HCT116 (cell line): Measurements from ENCODE around the gene MICALL2. TPM values are rescaled to one million over a fixed set of nuclear protein-coding genes. Genes with fewer than 3 reads are reported as not detected.

Experiments
- ATAC-seq: fragments of 200-7000 bp; cut with Tn5 transposase; 2 replicates; pipeline ENCODE4 v1.9.1; 2020; ENCODE audit warnings: mild to moderate bottlenecking, moderate library complexity
- BruUV-seq: library from RNA; stranded (reverse); fragments of 400-500 nt; replicated peaks from 2 replicates; lab custom pipeline; 2021; lab: Mats Ljungman, UMichigan
- CTCF ChIA-PET: fragments of 300-600 bp; sonication (Branson Sonifier 250); formaldehyde crosslinking; loops from one replicate; lab custom pipeline; 2021; ENCODE audit warnings: antibody characterized with exemption; lab: Charles Lee
- POLR2A ChIA-PET: fragments of 300-600, 350-600 bp; sonication (Branson Sonifier 250); formaldehyde crosslinking; loops from one replicate; lab custom pipeline; 2021; ENCODE audit warnings: antibody characterized with exemption; lab: Charles Lee
- RAD21 ChIA-PET, 2 experiments: fragments of 300-600 bp; sonication (Branson Sonifier 250); formaldehyde crosslinking; loops; one replicate each; lab custom pipeline; 2023; ENCODE audit warnings: low total read pairs in 2 of 2; ENCODE audit not compliant: uncharacterized antibody in 2 of 2, unreplicated experiment in 2 of 2, low non-redundant PET in 1 of 2; lab: Charles Lee
- DNase-seq: peaks from one replicate; pipeline ENCODE4 v3.0.0-alpha.2; 2010; ENCODE audit warnings: low read depth, low spot score
- H2AFZ ChIP-seq: fragments of 200-600 bp; shearing (Covaris generic), sonication (generic); 2 replicates; pipeline ENCODE4 v1.6.1; 2017; ENCODE audit warnings: low read depth, mixed run types, mixed read lengths, antibody characterized with exemption, low read length; ENCODE audit not compliant: poor library complexity, severe bottlenecking
- H3K27ac ChIP-seq: 2 replicates; pipeline ENCODE4 v1.5.1; 2012; ENCODE audit warnings: low read depth, low read length
- H3K27me3 ChIP-seq: fragments of 200-600 bp; sonication (generic); 2 replicates; pipeline ENCODE4 v1.6.1; 2016; ENCODE audit warnings: mixed run types, low read length, mixed read lengths; ENCODE audit not compliant: insufficient read depth
- H3K36me3 ChIP-seq, 2 experiments: fragments of 200-500 bp in 1 of 2; fragments of 200-600 bp in 1 of 2; sonication (Bioruptor generic) in 1 of 2; sonication (generic) in 1 of 2; 2 replicates each; pipeline versions ENCODE4 v1.5.1 to v1.6.1; 2014 to 2016; ENCODE audit warnings: low read length in 2 of 2, inconsistent platforms in 1 of 2, mixed read lengths in 1 of 2, mixed run types in 1 of 2; ENCODE audit not compliant: insufficient read depth in 2 of 2, control insufficient read depth in 1 of 2
- H3K4me1 ChIP-seq, 2 experiments: fragments of 200-600 bp in 1 of 2; sonication (generic) in 1 of 2; 2 replicates each; pipeline versions ENCODE4 v1.5.1 to v1.6.1; 2012 to 2017; ENCODE audit warnings: low read length in 2 of 2, inconsistent platforms in 1 of 2, mild to moderate bottlenecking in 1 of 2, mixed read lengths in 1 of 2, mixed run types in 1 of 2, moderate library complexity in 1 of 2; ENCODE audit not compliant: insufficient read depth in 2 of 2, control insufficient read depth in 1 of 2
- H3K4me2 ChIP-seq: fragments of 200-600 bp; sonication (generic); 2 replicates; pipeline ENCODE4 v1.6.1; 2017; ENCODE audit warnings: mixed run types, low read length, mixed read lengths
- H3K4me3 ChIP-seq, 2 experiments: fragments of 200-600 bp in 1 of 2; sonication (generic) in 1 of 2; replicated peaks in 1 of 2; 2 replicates each; pipeline ENCODE4 v1.5.1; 2011 to 2016; ENCODE audit warnings: low read length in 2 of 2, control low read depth in 1 of 2, low read depth in 1 of 2, mild to moderate bottlenecking in 1 of 2, mixed read lengths in 1 of 2, mixed run types in 1 of 2
- H3K79me2 ChIP-seq: fragments of 200-600 bp; sonication (generic); 2 replicates; pipeline ENCODE4 v1.6.1; 2017; ENCODE audit warnings: mild to moderate bottlenecking, mixed run types, low read length, moderate library complexity, mixed read lengths; ENCODE audit not compliant: insufficient read depth
- H3K9ac ChIP-seq: fragments of 200-600 bp; sonication (generic); 2 replicates; pipeline ENCODE4 v1.6.1; 2016; ENCODE audit warnings: low read length, mixed read lengths
- H3K9me2 ChIP-seq: fragments of 200-600 bp; sonication (generic), shearing (Covaris generic); 2 replicates; pipeline ENCODE4 v1.6.1; 2017; ENCODE audit warnings: mixed run types, mild to moderate bottlenecking, moderate library complexity; ENCODE audit not compliant: insufficient read depth
- H3K9me3 ChIP-seq, 2 experiments: fragments of 200-500 bp in 1 of 2; fragments of 200-600 bp in 1 of 2; sonication (Bioruptor generic) in 1 of 2; sonication (generic) in 1 of 2; 2 replicates each; pipeline ENCODE4 v1.6.1; 2014 to 2017; ENCODE audit warnings: low read length in 2 of 2, mixed read lengths in 2 of 2, inconsistent platforms in 1 of 2, low read depth in 1 of 2, mild to moderate bottlenecking in 1 of 2, mixed run types in 1 of 2, moderate library complexity in 1 of 2; ENCODE audit not compliant: control insufficient read depth in 1 of 2, insufficient read depth in 1 of 2
- H4K20me1 ChIP-seq: fragments of 200-600 bp; sonication (generic), shearing (Covaris generic); 2 replicates; pipeline ENCODE4 v1.6.1; 2017; ENCODE audit warnings: mixed run types, mild to moderate bottlenecking, moderate library complexity; ENCODE audit not compliant: insufficient read depth
- CEBPB ChIP-seq: IDR thresholded peaks from 2 replicates; pipeline ENCODE4 v1.6.1; 2012; ENCODE audit warnings: low read depth
- ELF1 ChIP-seq: IDR thresholded peaks from 2 replicates; pipeline ENCODE4 v1.6.1; 2012; ENCODE audit warnings: low read depth, borderline replicate concordance
- EZH2 ChIP-seq: fragments of 200-600 bp; sonication (generic); IDR thresholded peaks from 2 replicates; pipeline ENCODE4 v1.6.1; 2017; ENCODE audit warnings: antibody characterized with exemption, mixed run types
- EZH2phosphoT487 ChIP-seq: fragments of 200-600 bp; IDR thresholded peaks from 2 replicates; pipeline ENCODE4 v1.6.1; 2018; ENCODE audit warnings: antibody characterized with exemption, borderline replicate concordance
- JUND ChIP-seq: IDR thresholded peaks from 2 replicates; pipeline ENCODE4 v1.6.1; 2012
- POLR2A ChIP-seq: IDR thresholded peaks from 2 replicates; pipeline ENCODE4 v1.7.0; 2011; ENCODE audit warnings: borderline replicate concordance; ENCODE audit not compliant: insufficient read depth, insufficient read length; ENCODE audit errors: extremely low read depth
- POLR2AphosphoS5 ChIP-seq: IDR thresholded peaks from 2 replicates; pipeline ENCODE4 v1.6.1; 2011; ENCODE audit warnings: mild to moderate bottlenecking, low read depth, low read length, moderate library complexity
- RAD21 ChIP-seq: IDR thresholded peaks from 2 replicates; pipeline ENCODE4 v1.6.1; 2012; ENCODE audit warnings: low read depth, mild to moderate bottlenecking
- ZBTB33 ChIP-seq: IDR thresholded peaks from 2 replicates; pipeline ENCODE4 v1.6.1; 2011; ENCODE audit warnings: mild to moderate bottlenecking, low read length, moderate library complexity; ENCODE audit not compliant: insufficient replicate concordance; ENCODE audit errors: extremely low read depth
- ZNF274 ChIP-seq: fragments of 200-500 bp; sonication (Bioruptor generic); IDR thresholded peaks from 2 replicates; pipeline ENCODE4 v1.6.1; 2014; ENCODE audit warnings: mild to moderate bottlenecking, low read depth, low read length, inconsistent platforms
- intact Hi-C: fragments of 100-400 bp; cut with micrococcal nuclease; formaldehyde crosslinking; loops from 2 replicates; pipeline ENCODE4 v1.10.0; 2022
- total RNA-seq: library from RNA; stranded (reverse); gene quantifications from one replicate; pipeline ENCODE4 v1.2.1, GENCODE V29; 2021; ENCODE audit not compliant: unreplicated experiment
- TF ChIP-seq, protein P1 (sequence below): IDR thresholded peaks from 2 replicates; pipeline ENCODE4 v1.6.1; 2012
- TF ChIP-seq, protein P2 (sequence below), 3 experiments: fragments of 200-600 bp in 1 of 3; sonication (generic) in 1 of 3; IDR thresholded peaks in 2 of 3; conservative IDR thresholded peaks in 1 of 3; 2 replicates each; pipeline ENCODE4 v1.5.1; 2012 to 2017; ENCODE audit warnings: low read depth in 2 of 3, low read length in 2 of 3, antibody characterized with exemption in 1 of 3, borderline replicate concordance in 1 of 3, control low read depth in 1 of 3, mild to moderate bottlenecking in 1 of 3, mixed read lengths in 1 of 3, mixed run types in 1 of 3, moderate library complexity in 1 of 3; ENCODE audit not compliant: insufficient read depth in 1 of 3
- TF ChIP-seq, protein P3 (sequence below): IDR thresholded peaks from 2 replicates; pipeline ENCODE4 v1.6.1; 2012

Gene MICALL2
- total RNA-seq, 1 experiment from 2014 or later: 60.7 TPM

DNA sequence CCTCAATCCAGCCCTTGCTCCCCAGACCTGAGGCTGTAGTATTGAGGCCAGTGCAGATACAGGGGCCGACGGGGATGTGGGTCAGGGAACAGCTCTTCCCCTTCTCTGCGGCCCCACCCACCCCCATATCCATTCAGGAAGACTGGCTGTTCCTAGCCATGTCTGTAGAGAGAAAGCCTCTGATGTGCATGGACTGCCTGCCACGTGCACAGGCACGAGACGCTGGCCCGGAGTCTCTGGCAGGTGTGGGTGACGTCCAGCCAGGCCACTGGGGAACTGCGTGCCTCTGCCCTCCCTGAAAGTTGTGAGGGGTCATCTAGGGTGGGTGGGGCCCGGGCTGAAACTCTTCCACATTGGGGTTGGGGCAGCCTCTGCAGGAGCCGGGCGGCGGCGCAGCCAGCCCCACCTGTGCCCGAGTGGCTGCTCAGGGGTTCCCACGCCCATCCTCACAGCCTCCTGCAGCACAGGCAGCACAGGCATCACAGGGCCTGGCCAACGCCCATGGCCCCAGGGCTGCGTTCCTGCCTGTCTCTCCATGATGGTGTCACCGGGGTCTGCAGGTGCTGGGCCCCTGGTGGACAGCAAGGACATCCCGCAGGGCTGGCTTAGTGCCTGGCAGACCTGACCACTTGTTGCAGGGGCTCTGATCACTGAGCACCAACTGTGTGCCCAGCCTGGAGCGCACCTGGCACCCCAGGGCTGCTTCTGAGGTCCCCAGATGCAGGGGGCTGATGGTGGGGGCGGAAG is 27.5 kb downstream of the MICALL2 start:
- peak; percentile 41 for ATAC-seq
- ChIA-PET POLR2A (no interaction called here), CTCF (interaction anchor here (0.6 to 1.4 kb wide), 11 partner anchors 9 to 248 kb away, joined by 3 to 6 read pairs (median 4); partner anchors contain the start of gene TMEM184A), RAD21 (interaction anchor here in 1 of 2 experiments (0.6 kb wide), 1 partner anchor 213 kb away, joined by 3 read pairs; no protein-coding TSS in a partner anchor)
- Histone ChIP-seq H3K36me3 (no peaks in the 10 kb centered on the region), H3K4me3 (no peak overlapping the region), H3K9me2 (no peaks in the 10 kb centered on the region), H3K27me3 (no peaks in the 10 kb centered on the region), H3K9ac (no peak overlapping the region), H3K9me3 (no peaks in the 10 kb centered on the region), H3K4me1 (peaks cover 0 to 9% of the 10 kb centered on the region in 2 experiments; a peak in 2 of 4 replicates), H3K27ac (no peak overlapping the region), H2AFZ (no peak overlapping the region), H4K20me1 (no peaks in the 10 kb centered on the region), H3K4me2 (peak overlapping the region; percentile 25; the same call in 1 of the 2 replicates), H3K79me2 (no peaks in the 10 kb centered on the region)
- TF ChIP-seq RAD21 (no peak), POLR2AphosphoS5 (no peak), ELF1 (no peak)
- no TSS peak for BruUV-seq
- DNase-seq: no peak
- intact Hi-C loops: loop anchor here (1.0 kb wide), 2 partner anchors 42 to 239 kb away; no protein-coding TSS in a partner anchor

- Histone ChIP-seq H3K4me2 (no peak overlapping the region), H3K27me3 (no peaks in the 10 kb centered on the region), H3K36me3 (no peaks in the 10 kb centered on the region), H3K27ac (no peak overlapping the region), H3K9me2 (no peaks in the 10 kb centered on the region), H3K79me2 (no peaks in the 10 kb centered on the region)
- ATAC-seq (0 out of 2 replicates have a peak, but pooled peaks have one; percentile 7), DNase-seq (no peak)
- BruUV-seq: no TSS peak
- CTCF ChIA-PET: no interaction called here
- no peak for TF ChIP-seq EZH2phosphoT487
- TF ChIP-seq CEBPB: no peak
- no peak for TF ChIP-seq ZBTB33
- TF ChIP-seq POLR2AphosphoS5: no peak
- TF ChIP-seq JUND: no peak
- no peak for TF ChIP-seq ELF1
- TF ChIP-seq EZH2: no peak
- no peak for TF ChIP-seq POLR2A
- TF ChIP-seq, protein P1, sequence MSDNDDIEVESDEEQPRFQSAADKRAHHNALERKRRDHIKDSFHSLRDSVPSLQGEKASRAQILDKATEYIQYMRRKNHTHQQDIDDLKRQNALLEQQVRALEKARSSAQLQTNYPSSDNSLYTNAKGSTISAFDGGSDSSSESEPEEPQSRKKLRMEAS: no peak
- TF ChIP-seq, protein P2, sequence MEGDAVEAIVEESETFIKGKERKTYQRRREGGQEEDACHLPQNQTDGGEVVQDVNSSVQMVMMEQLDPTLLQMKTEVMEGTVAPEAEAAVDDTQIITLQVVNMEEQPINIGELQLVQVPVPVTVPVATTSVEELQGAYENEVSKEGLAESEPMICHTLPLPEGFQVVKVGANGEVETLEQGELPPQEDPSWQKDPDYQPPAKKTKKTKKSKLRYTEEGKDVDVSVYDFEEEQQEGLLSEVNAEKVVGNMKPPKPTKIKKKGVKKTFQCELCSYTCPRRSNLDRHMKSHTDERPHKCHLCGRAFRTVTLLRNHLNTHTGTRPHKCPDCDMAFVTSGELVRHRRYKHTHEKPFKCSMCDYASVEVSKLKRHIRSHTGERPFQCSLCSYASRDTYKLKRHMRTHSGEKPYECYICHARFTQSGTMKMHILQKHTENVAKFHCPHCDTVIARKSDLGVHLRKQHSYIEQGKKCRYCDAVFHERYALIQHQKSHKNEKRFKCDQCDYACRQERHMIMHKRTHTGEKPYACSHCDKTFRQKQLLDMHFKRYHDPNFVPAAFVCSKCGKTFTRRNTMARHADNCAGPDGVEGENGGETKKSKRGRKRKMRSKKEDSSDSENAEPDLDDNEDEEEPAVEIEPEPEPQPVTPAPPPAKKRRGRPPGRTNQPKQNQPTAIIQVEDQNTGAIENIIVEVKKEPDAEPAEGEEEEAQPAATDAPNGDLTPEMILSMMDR (IDR thresholded peaks at IDR 0.05 in 2 of 3, conservative IDR thresholded peaks at IDR 0.05 in 1 of 3; ENCODE audit: borderline replicate concordance in 1 of 3, insufficient read depth in 1 of 3, low read depth in 2 of 3, low read length in 2 of 3): no peak
- no peak for TF ChIP-seq ZNF274
- TF ChIP-seq, protein P3, sequence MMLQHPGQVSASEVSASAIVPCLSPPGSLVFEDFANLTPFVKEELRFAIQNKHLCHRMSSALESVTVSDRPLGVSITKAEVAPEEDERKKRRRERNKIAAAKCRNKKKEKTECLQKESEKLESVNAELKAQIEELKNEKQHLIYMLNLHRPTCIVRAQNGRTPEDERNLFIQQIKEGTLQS: no peak
- TF ChIP-seq, all 23 proteins: peak for 0
- no peak overlapping the region for H3K9ac ChIP-seq
- no peak overlapping the region for H2AFZ ChIP-seq
- intact Hi-C loops: no loop called here
- ChIA-PET POLR2A (no interaction called here), RAD21 (no interaction called here)
- H3K9me3 ChIP-seq: no peaks in the 10 kb centered on the region
- H4K20me1 ChIP-seq: no peaks in the 10 kb centered on the region
- no peak overlapping the region for H3K4me3 ChIP-seq
- H3K4me1 ChIP-seq: peaks cover 0 to 9% of the 10 kb centered on the region in 2 experiments; a peak in 2 of 4 replicates
Observed at GRCh38 chr7:1431226-1431625, 28.0 kb downstream of the MICALL2 start.
